IMR-90 (cell line): ENCODE measurements around the gene ZDHHC14.

Source experiments
- BHLHE40 ChIP-seq: fragments of 150-350 bp; IDR thresholded peaks from 2 replicates; pipeline ENCODE4 v1.6.1; 2016; ENCODE audit warnings: mild to moderate bottlenecking, low read depth, low read length
- CEBPB ChIP-seq: IDR thresholded peaks from 2 replicates; pipeline ENCODE4 v1.6.1; 2012; ENCODE audit warnings: low read depth, low read length, improper control_type of control experiment
- CTCF ChIP-seq: conservative IDR thresholded peaks from 2 replicates; pipeline ENCODE4 v1.5.1; 2012; ENCODE audit warnings: mild to moderate bottlenecking, low read depth, low read length, improper control_type of control experiment
- ELK1 ChIP-seq: fragments of 150-350 bp; IDR thresholded peaks from 2 replicates; pipeline ENCODE4 v1.6.1; 2016; ENCODE audit warnings: low read depth, mild to moderate bottlenecking, low read length, moderate library complexity, borderline replicate concordance
- MAFK ChIP-seq: IDR thresholded peaks from 2 replicates; pipeline ENCODE4 v1.6.1; 2012; ENCODE audit warnings: low read depth, low read length, improper control_type of control experiment
- MAZ ChIP-seq: IDR thresholded peaks from 2 replicates; pipeline ENCODE4 v1.6.1; 2012; ENCODE audit warnings: low read depth, mild to moderate bottlenecking, low read length, improper control_type of control experiment, moderate library complexity, borderline replicate concordance
- MXI1 ChIP-seq: IDR thresholded peaks from 2 replicates; pipeline ENCODE4 v1.6.1; 2012; ENCODE audit warnings: low read depth, mild to moderate bottlenecking, low read length, moderate library complexity, borderline replicate concordance
- NFE2L2 ChIP-seq: fragments of 150-350 bp; IDR thresholded peaks from 2 replicates; pipeline ENCODE4 v1.6.1; 2016; ENCODE audit warnings: low read depth, mild to moderate bottlenecking, low read length
- POLR2A ChIP-seq: IDR thresholded peaks from 2 replicates; pipeline ENCODE4 v1.6.1; 2012; ENCODE audit warnings: mild to moderate bottlenecking, low read depth, low read length
- RAD21 ChIP-seq: IDR thresholded peaks from 2 replicates; pipeline ENCODE4 v1.6.1; 2012; ENCODE audit warnings: low read length, improper control_type of control experiment
- RCOR1 ChIP-seq: IDR thresholded peaks from 2 replicates; pipeline ENCODE4 v1.6.1; 2012; ENCODE audit warnings: mild to moderate bottlenecking, low read length, improper control_type of control experiment; ENCODE audit not compliant: insufficient replicate concordance
- RFX5 ChIP-seq: IDR thresholded peaks from 2 replicates; pipeline ENCODE4 v1.8.0; 2012; ENCODE audit warnings: low read depth, mild to moderate bottlenecking, low read length, moderate library complexity
- SMC3 ChIP-seq: fragments of 150-350 bp; IDR thresholded peaks from 2 replicates; pipeline ENCODE4 v1.6.1; 2016; ENCODE audit warnings: low read depth, mild to moderate bottlenecking, antibody characterized with exemption, low read length, moderate library complexity
- USF2 ChIP-seq: fragments of 150-350 bp; IDR thresholded peaks from 2 replicates; pipeline ENCODE4 v1.6.1; 2017; ENCODE audit warnings: mild to moderate bottlenecking, antibody characterized with exemption, low read length, low read depth

GRCh38 chr6:157498817-157499216, 117.8 kb downstream of the ZDHHC14 start:
- TF ChIP-seq CTCF (no peak), POLR2A (no peak), RFX5 (no peak), USF2 (no peak), MXI1 (no peak), CEBPB (no peak), NFE2L2 (no peak), RCOR1 (no peak), MAFK (no peak), ELK1 (no peak), RAD21 (no peak), MAZ (no peak), SMC3 (no peak), BHLHE40 (no peak)
